Adrenal gland (tissue), 12 donors: Measurements from ENCODE around the gene SHC4. TPM values are rescaled to one million over a fixed set of nuclear protein-coding genes. Genes with fewer than 3 reads are reported as not detected.
A peak's percentile ranks its signal among the peaks of the same experiment; 100 is the strongest.

ENCODE experiments used
- DNase-seq, 7 donors: peaks; one replicate each; pipeline ENCODE4 v3.0.0-alpha.2; 2019 to 2020
- H3K27ac ChIP-seq, 5 donors: fragments of 200-600 bp; sonication (generic) in 4 of 5; 1 replicate in 3 of 5; 2 replicates in 2 of 5; pipeline versions ENCODE4 v1.5.1 to v1.8.0; 2016 to 2020; ENCODE audit warnings: mild to moderate bottlenecking in 1 of 5
- H3K27me3 ChIP-seq: fragments of 200-600 bp; 2 replicates; pipeline ENCODE4 v1.8.0; 2021
- H3K36me3 ChIP-seq, 2 donors: fragments of 200-600 bp; replicated peaks in 1 of 2; 1 replicate in 1 of 2; 2 replicates in 1 of 2; pipeline versions ENCODE4 v1.5.1 to v1.8.0; 2018 to 2022
- H3K4me1 ChIP-seq, 2 donors: fragments of 200-600 bp; replicated peaks in 1 of 2; 1 replicate in 1 of 2; 2 replicates in 1 of 2; pipeline versions ENCODE4 v1.5.1 to v1.8.0; 2018 to 2021
- H3K4me3 ChIP-seq, 4 donors: fragments of 200-600 bp; sonication (generic) in 3 of 4; one replicate each; pipeline ENCODE4 v1.5.1; 2016 to 2018
- H3K9me3 ChIP-seq, 3 donors: fragments of 200-600 bp; sonication (generic) in 1 of 3; replicated peaks in 1 of 3; 1 replicate in 2 of 3; 2 replicates in 1 of 3; pipeline versions ENCODE4 v1.5.1 to v1.8.0; 2016 to 2021
- POLR2A ChIP-seq, 2 donors: fragments of 450-650 bp; IDR thresholded peaks; one replicate each; pipeline ENCODE4 v1.6.1; 2017; ENCODE audit warnings: antibody characterized with exemption in 2 of 2, mild to moderate bottlenecking in 2 of 2, moderate library complexity in 1 of 2
- WGBS, 4 donors: extraction: QIAGEN DNeasy Blood & Tissue Kit in 2 of 4; methylation state at CpG; one replicate each; pipeline versions ENCODE4 v1.1.5 to v1.1.7; 2013 to 2017; 5-methylcytosine and 5-hydroxymethylcytosine counted together
- intact Hi-C, 2 donors: fragments of 100-400 bp; cut with DNase I; formaldehyde crosslinking; loops; one replicate each; pipeline versions ENCODE4 v1.14.1 to v1.15.0; 2022 to 2023
- polyA plus RNA-seq, 3 donors: library from polyadenylated mRNA; stranded (reverse); fragments of 200-250 nt in 2 of 3; fragments of 350-450 nt in 1 of 3; fragmentation: Illumina TruSeq in 1 of 3; extraction: RNeasy Lipid Tissue Mini Kit (QIAGEN cat#74804) in 1 of 3; gene quantifications; one replicate each; pipeline ENCODE4 v1.2.3, GENCODE V29; 2013 to 2014
- total RNA-seq, 9 donors: library from RNA; depleted of rRNA in 4 of 9; stranded (reverse); fragments of >200 nt in 4 of 9; fragments of 120-200 nt in 1 of 9; fragmentation: NEBNext Ultra II Directional in 1 of 9; extraction: Animal tissue kit (Norgen Biotek cat#: 25700) in 1 of 9; gene quantifications; one replicate each; pipeline versions ENCODE4 v1.1.0 to v1.2.4, GENCODE V29; 2013 to 2023
- TF ChIP-seq, protein P1 (sequence below), 6 experiments: fragments of 450-650 bp in 4 of 6; fragments of 200-600 bp in 2 of 6; sonication (generic) in 1 of 6; IDR thresholded peaks; 1 replicate in 5 of 6; 2 replicates in 1 of 6; pipeline versions ENCODE4 v1.5.1 to v1.8.0; 2016 to 2021; ENCODE audit warnings: antibody characterized with exemption in 6 of 6, mild to moderate bottlenecking in 2 of 6, moderate library complexity in 1 of 6
- donor health status: healthy with polysubstance abuse.
- donor health status: Bipolar disorder and iron deficiency.
- donor health status: DM: yes; HTN: yes; CAD: no.
- donor health status: DM: no; HTN: no; CAD: no.
- donor health status: DM: no; HTN: no; CAD: no.
- donor health status: DM: yes; HTN: yes; CAD: no.

SHC4 gene
- total and polyA plus RNA-seq, 12 donors: 0.40 to 1.8 (median 0.99) TPM

DNA sequence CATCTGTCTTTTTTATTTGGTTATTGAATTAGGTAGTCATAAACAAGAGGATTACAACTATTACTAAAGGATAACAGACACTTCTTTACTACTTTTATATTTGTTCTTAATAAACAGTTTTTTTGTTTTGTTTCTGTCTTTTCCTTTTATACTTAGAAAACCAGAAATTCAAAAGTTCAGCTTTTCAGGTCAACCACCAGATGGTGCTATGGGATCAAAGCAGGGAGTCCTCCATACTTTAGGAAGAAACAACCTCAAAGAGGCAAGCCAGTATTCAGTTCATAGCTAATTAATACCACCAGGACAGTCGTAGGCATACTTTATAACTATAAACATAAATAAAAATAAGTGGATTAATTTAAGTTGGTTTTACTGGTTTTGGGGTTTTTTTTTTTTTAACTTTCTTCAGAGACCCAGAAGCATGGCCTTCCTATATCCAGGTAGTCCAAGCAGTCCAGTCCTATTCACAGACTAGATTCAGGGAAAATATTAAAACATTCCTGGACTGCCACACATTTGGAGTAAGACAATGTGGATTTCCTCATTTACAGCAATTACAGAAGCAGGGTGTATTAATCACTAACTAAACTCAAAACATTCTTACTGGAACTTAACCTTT, 101.8 kb downstream of the SHC4 start:
- Histone ChIP-seq H3K27me3 (no peaks in the 10 kb centered on the region), H3K9me3 (no peaks in the 10 kb centered on the region), H3K4me1 (peaks cover 0 to 5% of the 10 kb centered on the region in 2 donors), H3K36me3 (no peaks in the 10 kb centered on the region), H3K4me3 (no peak overlapping the region), H3K27ac (no peak overlapping the region)
- TF ChIP-seq, protein P1, sequence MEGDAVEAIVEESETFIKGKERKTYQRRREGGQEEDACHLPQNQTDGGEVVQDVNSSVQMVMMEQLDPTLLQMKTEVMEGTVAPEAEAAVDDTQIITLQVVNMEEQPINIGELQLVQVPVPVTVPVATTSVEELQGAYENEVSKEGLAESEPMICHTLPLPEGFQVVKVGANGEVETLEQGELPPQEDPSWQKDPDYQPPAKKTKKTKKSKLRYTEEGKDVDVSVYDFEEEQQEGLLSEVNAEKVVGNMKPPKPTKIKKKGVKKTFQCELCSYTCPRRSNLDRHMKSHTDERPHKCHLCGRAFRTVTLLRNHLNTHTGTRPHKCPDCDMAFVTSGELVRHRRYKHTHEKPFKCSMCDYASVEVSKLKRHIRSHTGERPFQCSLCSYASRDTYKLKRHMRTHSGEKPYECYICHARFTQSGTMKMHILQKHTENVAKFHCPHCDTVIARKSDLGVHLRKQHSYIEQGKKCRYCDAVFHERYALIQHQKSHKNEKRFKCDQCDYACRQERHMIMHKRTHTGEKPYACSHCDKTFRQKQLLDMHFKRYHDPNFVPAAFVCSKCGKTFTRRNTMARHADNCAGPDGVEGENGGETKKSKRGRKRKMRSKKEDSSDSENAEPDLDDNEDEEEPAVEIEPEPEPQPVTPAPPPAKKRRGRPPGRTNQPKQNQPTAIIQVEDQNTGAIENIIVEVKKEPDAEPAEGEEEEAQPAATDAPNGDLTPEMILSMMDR (IDR thresholded peaks at IDR 0.05): peak; percentile 78 to 95 (median 88)
- no peak for TF ChIP-seq POLR2A (IDR thresholded peaks at IDR 0.05)
- intact Hi-C loops: loop anchor here (5.0 to 10.0 kb wide), 4 partner anchors 103 to 1280 kb away; partner anchors contain the start of genes FGF7 (in 1 of the 2) and SHC4 (in 1 of the 2)
- WGBS, 4 donors: 0 to 6% (median 3%) methylated on average over 1 of the region's 1 CpG
- DNase-seq: peak in 5 of 7 donors; percentile 16 to 53 (median 35)

DNA sequence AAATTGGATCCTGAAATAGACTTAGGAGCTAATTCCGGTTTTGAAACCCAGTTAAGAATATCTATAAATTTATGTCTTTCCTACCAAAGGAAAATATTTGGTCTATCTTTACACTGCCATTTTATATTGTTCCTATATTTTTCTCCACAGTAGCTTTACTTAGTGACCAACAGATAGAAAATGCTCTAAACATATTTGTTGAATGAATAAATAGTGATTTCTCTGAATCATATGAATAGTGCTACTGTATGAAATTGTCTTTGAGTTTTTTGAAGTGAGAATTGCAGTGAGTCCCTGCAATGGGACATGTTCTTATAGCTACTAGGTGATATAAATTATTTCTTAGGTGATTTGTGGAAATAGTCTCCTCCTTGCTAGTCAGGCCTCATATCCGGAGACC, 104.3 kb downstream of the SHC4 start:
- Histone ChIP-seq H3K9me3 (no peaks in the 10 kb centered on the region), H3K4me1 (peaks cover 0 to 9% of the 10 kb centered on the region in 2 donors), H3K36me3 (no peaks in the 10 kb centered on the region), H3K4me3 (no peak overlapping the region), H3K27me3 (no peaks in the 10 kb centered on the region), H3K27ac (no peak overlapping the region)
- intact Hi-C loops: no loop called here
- no peak for DNase-seq
- 84 to 96% (median 89%) methylated on average over 2 of the region's 2 CpGs for WGBS, 4 donors
- TF ChIP-seq, protein P1 (IDR thresholded peaks at IDR 0.05): no peak
- no peak for TF ChIP-seq POLR2A (IDR thresholded peaks at IDR 0.05)

DNA sequence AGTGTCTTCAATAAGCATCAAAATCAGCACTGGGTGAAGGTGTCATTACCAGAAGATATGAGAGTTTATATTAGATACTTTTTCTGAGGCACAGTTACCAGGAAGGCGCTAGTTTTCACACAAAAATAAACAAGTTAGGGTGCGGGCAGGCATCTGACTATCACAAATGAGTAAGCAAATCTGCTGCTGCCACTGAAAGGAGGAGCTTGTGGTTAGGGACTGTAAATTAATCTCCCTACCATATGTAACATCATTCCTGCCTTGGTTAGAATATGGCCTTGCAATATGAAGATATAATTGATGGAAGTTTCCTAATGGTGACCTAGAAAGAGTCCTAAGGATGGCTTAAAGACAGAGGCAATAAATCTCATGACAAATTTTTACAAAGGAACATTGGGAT, 105.3 kb downstream of the SHC4 start:
- peaks cover 0 to 9% of the 10 kb centered on the region in 2 donors for H3K4me1 ChIP-seq
- no peak overlapping the region for H3K27ac ChIP-seq
- intact Hi-C loops: no loop called here
- no peaks in the 10 kb centered on the region for H3K27me3 ChIP-seq
- TF ChIP-seq POLR2A (IDR thresholded peaks at IDR 0.05): no peak
- TF ChIP-seq, protein P1 (IDR thresholded peaks at IDR 0.05): no peak
- no peaks in the 10 kb centered on the region for H3K9me3 ChIP-seq
- no peaks in the 10 kb centered on the region for H3K36me3 ChIP-seq
- H3K4me3 ChIP-seq: no peak overlapping the region
- WGBS, 4 donors: 44 to 55% (median 50%) methylated on average over 2 of the region's 2 CpGs
- DNase-seq: no peak

DNA sequence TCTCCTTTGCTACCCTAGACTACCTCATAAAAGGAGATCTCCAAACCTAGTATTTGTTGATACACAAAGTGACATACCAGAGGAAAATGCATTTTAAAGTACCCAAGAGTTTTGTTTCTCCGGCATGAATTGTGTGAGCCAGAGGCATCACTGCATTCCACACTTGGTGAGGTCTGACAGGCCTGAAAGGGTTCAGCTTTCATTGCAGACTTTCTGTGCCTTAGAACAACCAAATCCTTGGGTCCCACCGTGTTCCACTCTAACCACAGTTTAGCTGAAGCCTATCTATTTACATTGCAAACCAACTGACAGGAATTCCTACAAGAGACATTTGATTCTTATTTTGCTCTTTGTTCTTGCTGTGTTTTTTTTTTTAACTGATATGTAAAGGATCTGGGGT, 106.8 kb downstream of the SHC4 start:
- DNase-seq: no peak
- Histone ChIP-seq H3K27ac (no peak overlapping the region), H3K36me3 (no peaks in the 10 kb centered on the region), H3K27me3 (no peaks in the 10 kb centered on the region), H3K4me3 (no peak overlapping the region), H3K9me3 (no peaks in the 10 kb centered on the region), H3K4me1 (peaks cover 0 to 9% of the 10 kb centered on the region in 2 donors)
- 53 to 72% (median 64%) methylated on average over 2 of the region's 2 CpGs for WGBS, 4 donors
- TF ChIP-seq, protein P1 (IDR thresholded peaks at IDR 0.05): no peak
- TF ChIP-seq POLR2A (IDR thresholded peaks at IDR 0.05): no peak
- intact Hi-C loops: no loop called here
